Endothelial cell of umbilical vein (primary cell): ENCODE data around the gene ERCC4. TPM values are rescaled to one million over a fixed set of nuclear protein-coding genes. Genes with fewer than 3 reads are reported as not detected.

Experiments
- BruUV-seq: library from RNA; stranded (reverse); fragments of 400-500 nt; replicated peaks from 2 replicates; lab custom pipeline; 2021; lab: Mats Ljungman, UMichigan
- CTCF ChIA-PET: fragments of 300-600, 350-600 bp; sonication (Branson Sonifier 250); formaldehyde crosslinking; loops from one replicate; lab custom pipeline; 2021; ENCODE audit warnings: antibody characterized with exemption, inconsistent platforms; lab: Charles Lee
- POLR2A ChIA-PET: fragments of 300-600, 350-600 bp; sonication (Branson Sonifier 250); formaldehyde crosslinking; loops from one replicate; lab custom pipeline; 2021; ENCODE audit warnings: antibody characterized with exemption, inconsistent platforms; lab: Charles Lee
- DNase-seq: peaks from one replicate; pipeline ENCODE4 v3.0.0-alpha.2; 2011; ENCODE audit warnings: low read depth, low spot score
- FAIRE-seq: peaks from 2 replicates; lab custom pipeline; 2011; peaks lifted over from hg19 to GRCh38; lab: Jason Lieb, UNC
- H2AFZ ChIP-seq: 2 replicates; pipeline ENCODE4 v1.6.0; 2012; ENCODE audit warnings: low read depth, low read length, control low read depth, inconsistent platforms
- H3K27ac ChIP-seq: 2 replicates; pipeline ENCODE4 v1.5.1; 2011; ENCODE audit warnings: low read depth, mild to moderate bottlenecking, control low read depth, low read length, moderate library complexity; ENCODE audit not compliant: insufficient read depth
- H3K27me3 ChIP-seq, 2 experiments: 2 replicates each; pipeline versions ENCODE4 v1.6.0 to v1.6.1; 2011; ENCODE audit warnings: low read length in 2 of 2, mixed read lengths in 1 of 2; ENCODE audit not compliant: control insufficient read depth in 2 of 2, insufficient read depth in 2 of 2
- H3K36me3 ChIP-seq, 2 experiments: 2 replicates in 1 of 2; 3 replicates in 1 of 2; pipeline ENCODE4 v1.5.1; 2011; ENCODE audit warnings: low read length in 2 of 2, mild to moderate bottlenecking in 1 of 2, moderate library complexity in 1 of 2; ENCODE audit not compliant: control insufficient read depth in 2 of 2, insufficient read depth in 2 of 2; ENCODE audit errors: extremely low read depth in 1 of 2
- H3K4me1 ChIP-seq: 3 replicates; pipeline ENCODE4 v1.5.1; 2011; ENCODE audit warnings: mild to moderate bottlenecking, low read length; ENCODE audit not compliant: control insufficient read depth, insufficient read depth; ENCODE audit errors: extremely low read depth
- H3K4me2 ChIP-seq: 2 replicates; pipeline ENCODE4 v1.6.1; 2011; ENCODE audit warnings: low read length, control low read depth, mixed read lengths; ENCODE audit not compliant: insufficient read depth
- H3K4me3 ChIP-seq, 3 experiments: fragments of 200-600 bp in 1 of 3; sonication (generic), shearing (Covaris generic) in 1 of 3; replicated peaks in 1 of 3; 2 replicates each; pipeline ENCODE4 v1.5.1; 2011 to 2016; ENCODE audit warnings: control low read depth in 3 of 3, low read length in 3 of 3, mild to moderate bottlenecking in 2 of 3, inconsistent platforms in 1 of 3, low read depth in 1 of 3, moderate library complexity in 1 of 3; ENCODE audit not compliant: insufficient read depth in 1 of 3
- H3K79me2 ChIP-seq: 2 replicates; pipeline ENCODE4 v1.6.0; 2012; ENCODE audit warnings: low read length, inconsistent platforms; ENCODE audit not compliant: control insufficient read depth, insufficient read depth
- H3K9ac ChIP-seq: replicated peaks from 2 replicates; pipeline ENCODE3; 2011; ENCODE audit warnings: low read length, control low read depth; ENCODE audit not compliant: insufficient read depth; ENCODE audit errors: extremely low read depth
- H3K9me1 ChIP-seq: replicated peaks from 3 replicates; pipeline ENCODE4 v1.6.0; 2011; ENCODE audit warnings: mild to moderate bottlenecking, low read length; ENCODE audit not compliant: control insufficient read depth, insufficient read depth; ENCODE audit errors: extremely low read depth
- H3K9me3 ChIP-seq: replicated peaks from 2 replicates; pipeline ENCODE4 v1.5.1; 2012; ENCODE audit warnings: low read length, inconsistent platforms; ENCODE audit not compliant: control insufficient read depth, insufficient read depth
- H4K20me1 ChIP-seq: replicated peaks from 2 replicates; pipeline ENCODE3; 2011; ENCODE audit warnings: mild to moderate bottlenecking, low read length; ENCODE audit not compliant: control insufficient read depth, insufficient read depth; ENCODE audit errors: extremely low read depth
- JUN ChIP-seq: IDR thresholded peaks from 2 replicates; pipeline ENCODE4 v1.6.1; 2011; ENCODE audit warnings: borderline replicate concordance, low read depth; ENCODE audit not compliant: insufficient read length, insufficient read depth
- dilution Hi-C: fragments of 300-500 bp; cut with MboI; formaldehyde crosslinking; loops from one replicate; pipeline ENCODE4 v1.15.0; 2019; ENCODE audit warnings: low sequenced_read_pairs; ENCODE audit not compliant: extremely low pct_ligation_motif_present
- intact Hi-C: fragments of 100-400 bp; cut with micrococcal nuclease; formaldehyde crosslinking; loops from one replicate; pipeline ENCODE4 v1.10.0; 2022
- polyA plus RNA-seq, 4 experiments: library from polyadenylated mRNA; depleted of rRNA in 3 of 4; stranded (reverse) in 3 of 4; unstranded in 1 of 4; fragments of >200 nt; gene quantifications; 2 replicates each; pipeline versions ENCODE4 v1.2.1 to v1.2.3, GENCODE V29; 2011 to 2012; ENCODE audit warnings: missing spikeins in 1 of 4
- total RNA-seq: library from RNA; stranded (reverse); gene quantifications from 2 replicates; pipeline ENCODE4 v1.2.3, GENCODE V29; 2021
- TF ChIP-seq, protein P1 (sequence below), 2 donors: IDR thresholded peaks; 1 replicate in 1 of 2; 2 replicates in 1 of 2; pipeline ENCODE4 v1.5.1; 2011; ENCODE audit warnings: low read length in 2 of 2, mild to moderate bottlenecking in 2 of 2, moderate library complexity in 2 of 2, control low read depth in 1 of 2, inconsistent platforms in 1 of 2, low read depth in 1 of 2; ENCODE audit not compliant: insufficient read depth in 1 of 2; ENCODE audit errors: extremely low read depth in 1 of 2

The ERCC4 gene
- total and polyA plus RNA-seq, 2 donors (not counting 3 experiments of a cell fraction or from before 2014, with no cell fraction given), result 4.9 to 17.1 TPM

DNA sequence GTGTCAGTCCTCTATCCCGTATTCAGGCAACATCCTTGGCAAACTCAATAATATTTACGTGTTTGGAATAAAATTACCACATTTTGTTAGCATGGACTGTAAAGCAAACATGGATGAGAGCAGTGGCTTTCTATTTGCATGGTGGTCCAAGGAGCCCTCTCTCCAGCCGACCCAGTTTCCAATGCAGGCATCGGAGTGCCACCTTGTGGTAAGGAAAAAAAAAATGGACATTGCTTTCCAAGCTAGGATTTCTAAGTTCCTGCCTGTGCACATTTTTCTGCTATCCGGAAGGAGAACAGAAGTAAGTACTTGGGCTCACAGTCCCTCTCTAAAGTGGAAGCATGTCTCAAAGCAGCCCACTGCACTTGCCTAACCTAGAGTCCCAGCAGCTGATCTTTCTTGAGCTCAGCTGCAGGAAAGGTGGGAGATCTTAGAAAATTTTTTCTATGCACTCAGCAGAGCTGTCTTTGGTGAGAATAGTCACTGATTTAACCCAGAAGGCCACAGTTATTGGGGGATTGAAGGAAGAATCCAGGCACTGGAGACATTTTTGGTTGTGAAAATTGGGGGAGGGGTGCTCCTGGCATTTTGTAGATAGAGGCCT is 46.0 kb upstream of the ERCC4 start:
- POLR2A ChIA-PET, result no interaction called here
- H2AFZ ChIP-seq, result no peak overlapping the region

More for the DNA sequence above, 46.0 kb upstream of the ERCC4 start:
- Histone ChIP-seq H4K20me1 (no peaks in the 10 kb centered on the region), H3K36me3 (no peaks in the 10 kb centered on the region), H3K79me2 (no peaks in the 10 kb centered on the region), H3K4me1 (no peaks in the 10 kb centered on the region), H3K27ac (no peak overlapping the region), H3K9ac (no peak overlapping the region), H3K9me1 (no peaks in the 10 kb centered on the region), H3K27me3 (peaks cover 0 to 2% of the 10 kb centered on the region in 2 experiments), H3K9me3 (no peaks in the 10 kb centered on the region), H3K4me3 (no peak overlapping the region), H3K4me2 (no peak overlapping the region)
- BruUV-seq, result no TSS peak
- dilution Hi-C loops (no loop called here), intact Hi-C loops (loop anchor here (5.0 to 10.0 kb wide), 2 partner anchors 1417 to 1779 kb away; no protein-coding TSS in a partner anchor)
- peak; percentile 73 for FAIRE-seq
- CTCF ChIA-PET, result interaction anchor here (0.7 to 2.6 kb wide), 15 partner anchors 9 to 1925 kb away, joined by 3 to 25 read pairs (median 4); partner anchors contain the start of gene ERCC4
- peak; percentile 37 for DNase-seq
- no peak for TF ChIP-seq JUN
- TF ChIP-seq, protein P1, sequence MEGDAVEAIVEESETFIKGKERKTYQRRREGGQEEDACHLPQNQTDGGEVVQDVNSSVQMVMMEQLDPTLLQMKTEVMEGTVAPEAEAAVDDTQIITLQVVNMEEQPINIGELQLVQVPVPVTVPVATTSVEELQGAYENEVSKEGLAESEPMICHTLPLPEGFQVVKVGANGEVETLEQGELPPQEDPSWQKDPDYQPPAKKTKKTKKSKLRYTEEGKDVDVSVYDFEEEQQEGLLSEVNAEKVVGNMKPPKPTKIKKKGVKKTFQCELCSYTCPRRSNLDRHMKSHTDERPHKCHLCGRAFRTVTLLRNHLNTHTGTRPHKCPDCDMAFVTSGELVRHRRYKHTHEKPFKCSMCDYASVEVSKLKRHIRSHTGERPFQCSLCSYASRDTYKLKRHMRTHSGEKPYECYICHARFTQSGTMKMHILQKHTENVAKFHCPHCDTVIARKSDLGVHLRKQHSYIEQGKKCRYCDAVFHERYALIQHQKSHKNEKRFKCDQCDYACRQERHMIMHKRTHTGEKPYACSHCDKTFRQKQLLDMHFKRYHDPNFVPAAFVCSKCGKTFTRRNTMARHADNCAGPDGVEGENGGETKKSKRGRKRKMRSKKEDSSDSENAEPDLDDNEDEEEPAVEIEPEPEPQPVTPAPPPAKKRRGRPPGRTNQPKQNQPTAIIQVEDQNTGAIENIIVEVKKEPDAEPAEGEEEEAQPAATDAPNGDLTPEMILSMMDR (IDR thresholded peaks at IDR 0.05; ENCODE audit: extremely low read depth in 1 of 2, insufficient read depth in 1 of 2, low read depth in 1 of 2, low read length in 2 of 2), result peak; percentile 37 to 50
